Lower leg skin (tissue), 3 donors: ENCODE data around the gene REG1B.

Source experiments
- POLR2A ChIP-seq, 2 donors: fragments of 450-650 bp; IDR thresholded peaks; one replicate each; pipeline ENCODE4 v1.6.1; 2016 to 2017; ENCODE audit warnings: antibody characterized with exemption in 2 of 2, mild to moderate bottlenecking in 1 of 2, moderate library complexity in 1 of 2
- TF ChIP-seq, protein P1 (sequence below), 3 donors: fragments of 450-650 bp; IDR thresholded peaks; one replicate each; pipeline ENCODE4 v1.5.1; 2016; ENCODE audit warnings: antibody characterized with exemption in 3 of 3, mild to moderate bottlenecking in 3 of 3, moderate library complexity in 2 of 3

GRCh38 chr2:79105259-79105658, 17.5 kb upstream of the REG1B start:
- TF ChIP-seq, protein P1, sequence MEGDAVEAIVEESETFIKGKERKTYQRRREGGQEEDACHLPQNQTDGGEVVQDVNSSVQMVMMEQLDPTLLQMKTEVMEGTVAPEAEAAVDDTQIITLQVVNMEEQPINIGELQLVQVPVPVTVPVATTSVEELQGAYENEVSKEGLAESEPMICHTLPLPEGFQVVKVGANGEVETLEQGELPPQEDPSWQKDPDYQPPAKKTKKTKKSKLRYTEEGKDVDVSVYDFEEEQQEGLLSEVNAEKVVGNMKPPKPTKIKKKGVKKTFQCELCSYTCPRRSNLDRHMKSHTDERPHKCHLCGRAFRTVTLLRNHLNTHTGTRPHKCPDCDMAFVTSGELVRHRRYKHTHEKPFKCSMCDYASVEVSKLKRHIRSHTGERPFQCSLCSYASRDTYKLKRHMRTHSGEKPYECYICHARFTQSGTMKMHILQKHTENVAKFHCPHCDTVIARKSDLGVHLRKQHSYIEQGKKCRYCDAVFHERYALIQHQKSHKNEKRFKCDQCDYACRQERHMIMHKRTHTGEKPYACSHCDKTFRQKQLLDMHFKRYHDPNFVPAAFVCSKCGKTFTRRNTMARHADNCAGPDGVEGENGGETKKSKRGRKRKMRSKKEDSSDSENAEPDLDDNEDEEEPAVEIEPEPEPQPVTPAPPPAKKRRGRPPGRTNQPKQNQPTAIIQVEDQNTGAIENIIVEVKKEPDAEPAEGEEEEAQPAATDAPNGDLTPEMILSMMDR (IDR thresholded peaks at IDR 0.05) = no peak
- no peak for TF ChIP-seq POLR2A (IDR thresholded peaks at IDR 0.05)
